HUES48 (cell line): ENCODE data around the gene CTNNBL1.

Experiments
- H3K27ac ChIP-seq: one replicate; pipeline ENCODE4 v1.7.0; 2013; ENCODE audit warnings: low read depth, low read length, inconsistent platforms
- H3K27me3 ChIP-seq: 2 replicates; pipeline ENCODE4 v1.6.1; 2013; ENCODE audit warnings: mild to moderate bottlenecking, low read length; ENCODE audit not compliant: control insufficient read depth, insufficient read depth
- H3K36me3 ChIP-seq: 2 replicates; pipeline ENCODE4 v1.6.1; 2013; ENCODE audit warnings: low read length; ENCODE audit not compliant: control insufficient read depth, insufficient read depth
- H3K4me1 ChIP-seq: 2 replicates; pipeline ENCODE4 v1.6.1; 2013; ENCODE audit warnings: mild to moderate bottlenecking, low read length; ENCODE audit not compliant: control insufficient read depth, insufficient read depth
- H3K4me3 ChIP-seq: 2 replicates; pipeline ENCODE4 v1.5.1; 2013; ENCODE audit warnings: mild to moderate bottlenecking, low read depth, low read length
- H3K9ac ChIP-seq: 2 replicates; pipeline ENCODE4 v1.6.1; 2013; ENCODE audit warnings: mild to moderate bottlenecking, low read depth, low read length, moderate library complexity
- H3K9me3 ChIP-seq: 2 replicates; pipeline ENCODE4 v1.6.1; 2013; ENCODE audit warnings: low read length; ENCODE audit not compliant: control insufficient read depth, insufficient read depth

Gene CTNNBL1

GRCh38 chr20:37870294-37870693 lies 176.5 kb downstream of the CTNNBL1 start:
- Histone ChIP-seq H3K4me1 (peaks cover 16% of the 10 kb centered on the region), H3K36me3 (peaks cover 17% of the 10 kb centered on the region), H3K4me3 (no peak overlapping the region), H3K9ac (no peak overlapping the region), H3K27me3 (no peaks in the 10 kb centered on the region), H3K9me3 (no peaks in the 10 kb centered on the region), H3K27ac (no peak overlapping the region)

- no peak overlapping the region for H3K27ac ChIP-seq
- peaks cover 16% of the 10 kb centered on the region for H3K4me1 ChIP-seq
- H3K9ac ChIP-seq = no peak overlapping the region
- H3K36me3 ChIP-seq = peaks cover 17% of the 10 kb centered on the region
- H3K27me3 ChIP-seq = no peaks in the 10 kb centered on the region
- H3K9me3 ChIP-seq = no peaks in the 10 kb centered on the region
- H3K4me3 ChIP-seq = no peak overlapping the region
These were observed 177.9 kb downstream of the CTNNBL1 start for GRCh38 chr20:37871751-37872150.

- H3K9ac ChIP-seq = no peak overlapping the region
- no peaks in the 10 kb centered on the region for H3K27me3 ChIP-seq
- H3K4me3 ChIP-seq = no peak overlapping the region
- no peak overlapping the region for H3K27ac ChIP-seq
- peaks cover 17% of the 10 kb centered on the region for H3K36me3 ChIP-seq
- no peaks in the 10 kb centered on the region for H3K9me3 ChIP-seq
- peaks cover 16% of the 10 kb centered on the region for H3K4me1 ChIP-seq
These were observed 178.3 kb downstream of the CTNNBL1 start for GRCh38 chr20:37872161-37872560.

GRCh38 chr20:37873884-37874283 lies 180.1 kb downstream of the CTNNBL1 start:
- Histone ChIP-seq H3K36me3 (peaks cover 17% of the 10 kb centered on the region), H3K4me3 (no peak overlapping the region), H3K9ac (no peak overlapping the region), H3K27ac (no peak overlapping the region), H3K27me3 (no peaks in the 10 kb centered on the region), H3K9me3 (no peaks in the 10 kb centered on the region), H3K4me1 (peaks cover 8% of the 10 kb centered on the region)

- no peaks in the 10 kb centered on the region for H3K4me1 ChIP-seq
- no peak overlapping the region for H3K4me3 ChIP-seq
- H3K9me3 ChIP-seq = no peaks in the 10 kb centered on the region
- no peak overlapping the region for H3K27ac ChIP-seq
- H3K36me3 ChIP-seq = peaks cover 17% of the 10 kb centered on the region
- no peaks in the 10 kb centered on the region for H3K27me3 ChIP-seq
- no peak overlapping the region for H3K9ac ChIP-seq
These were observed 181.8 kb downstream of the CTNNBL1 start for GRCh38 chr20:37875460-37876175.

GRCh38 chr20:37876863-37877262 lies 183.0 kb downstream of the CTNNBL1 start:
- Histone ChIP-seq H3K9ac (no peak overlapping the region), H3K4me3 (no peak overlapping the region), H3K4me1 (no peaks in the 10 kb centered on the region), H3K9me3 (no peaks in the 10 kb centered on the region), H3K27ac (no peak overlapping the region), H3K27me3 (no peaks in the 10 kb centered on the region), H3K36me3 (peaks cover 17% of the 10 kb centered on the region)

- Histone ChIP-seq H3K27me3 (no peaks in the 10 kb centered on the region), H3K4me3 (no peak overlapping the region), H3K27ac (no peak overlapping the region), H3K9ac (no peak overlapping the region), H3K9me3 (no peaks in the 10 kb centered on the region), H3K36me3 (peaks cover 10% of the 10 kb centered on the region), H3K4me1 (no peaks in the 10 kb centered on the region)
These were observed 184.3 kb downstream of the CTNNBL1 start for GRCh38 chr20:37877832-37878772.

GRCh38 chr20:37878835-37879599 lies 185.2 kb downstream of the CTNNBL1 start:
- Histone ChIP-seq H3K9ac (no peak overlapping the region), H3K36me3 (peaks cover 5% of the 10 kb centered on the region; the same call in 1 of the 2 replicates), H3K9me3 (no peaks in the 10 kb centered on the region), H3K27ac (no peak overlapping the region), H3K27me3 (no peaks in the 10 kb centered on the region), H3K4me3 (no peak overlapping the region), H3K4me1 (no peaks in the 10 kb centered on the region)

GRCh38 chr20:37879843-37880242 lies 186.0 kb downstream of the CTNNBL1 start:
- no peaks in the 10 kb centered on the region for H3K27me3 ChIP-seq
- no peaks in the 10 kb centered on the region for H3K4me1 ChIP-seq
- H3K9me3 ChIP-seq = no peaks in the 10 kb centered on the region
- no peaks in the 10 kb centered on the region for H3K36me3 ChIP-seq
- no peak overlapping the region for H3K27ac ChIP-seq
- H3K9ac ChIP-seq = no peak overlapping the region
- H3K4me3 ChIP-seq = no peak overlapping the region

GRCh38 chr20:37880726-37881591 lies 187.1 kb downstream of the CTNNBL1 start:
- Histone ChIP-seq H3K27me3 (no peaks in the 10 kb centered on the region), H3K36me3 (no peaks in the 10 kb centered on the region), H3K4me3 (no peak overlapping the region), H3K9me3 (no peaks in the 10 kb centered on the region), H3K9ac (no peak overlapping the region), H3K27ac (no peak overlapping the region), H3K4me1 (no peaks in the 10 kb centered on the region)
